Common myeloid progenitor, CD34-positive (primary cell): Measurements from ENCODE around the gene EVA1C.
"Not testable (repeated sequence)": the region's sequence is repeated elsewhere in the genome, so short reads cannot be mapped to it uniquely, and the experiment has no call there.

Experiments used
- CTCF ChIA-PET: fragments of 350-600 bp; sonication (Branson Sonifier 250); formaldehyde crosslinking; loops from one replicate; lab custom pipeline; 2021; ENCODE audit warnings: antibody characterized with exemption; lab: Charles Lee
- POLR2A ChIA-PET: fragments of 350-600 bp; sonication (Branson Sonifier 250); formaldehyde crosslinking; loops from one replicate; lab custom pipeline; 2021; ENCODE audit warnings: antibody characterized with exemption; lab: Charles Lee
- DNase-seq, 3 donors: peaks; one replicate each; pipeline versions ENCODE4 v3.0.0 to v3.0.0-alpha.2; 2013
- H3K27ac ChIP-seq, 2 experiments: 1 replicate in 1 of 2; 2 replicates in 1 of 2; pipeline ENCODE4 v1.7.0; 2013; ENCODE audit warnings: inconsistent platforms in 2 of 2, low read length in 2 of 2, mild to moderate bottlenecking in 2 of 2, low read depth in 1 of 2, moderate library complexity in 1 of 2; ENCODE audit not compliant: severe bottlenecking in 2 of 2, insufficient read depth in 1 of 2, poor library complexity in 1 of 2
- H3K27me3 ChIP-seq, 5 experiments: replicated peaks in 2 of 5; 1 replicate in 3 of 5; 2 replicates in 2 of 5; pipeline versions ENCODE4 v1.6.1 to v1.7.0; 2013; ENCODE audit warnings: low read length in 4 of 5, mild to moderate bottlenecking in 2 of 5, moderate library complexity in 2 of 5, inconsistent platforms in 1 of 5; ENCODE audit not compliant: insufficient read depth in 5 of 5, control insufficient read depth in 4 of 5
- H3K36me3 ChIP-seq, 4 experiments: 1 replicate in 2 of 4; 2 replicates in 2 of 4; pipeline versions ENCODE4 v1.6.1 to v1.7.0; 2013; ENCODE audit warnings: low read length in 3 of 4, control low read depth in 1 of 4, mild to moderate bottlenecking in 1 of 4; ENCODE audit not compliant: control insufficient read depth in 4 of 4, insufficient read depth in 4 of 4
- H3K4me1 ChIP-seq, 4 experiments: 1 replicate in 3 of 4; 2 replicates in 1 of 4; pipeline versions ENCODE4 v1.6.1 to v1.7.1; 2013; ENCODE audit warnings: low read length in 3 of 4, mild to moderate bottlenecking in 3 of 4, control low read depth in 1 of 4, inconsistent platforms in 1 of 4, moderate library complexity in 1 of 4; ENCODE audit not compliant: control insufficient read depth in 4 of 4, insufficient read depth in 4 of 4; ENCODE audit errors: control extremely low read depth in 1 of 4
- H3K4me3 ChIP-seq, 7 experiments: 1 replicate in 4 of 7; 2 replicates in 3 of 7; pipeline versions ENCODE4 v1.5.1 to v1.7.0; 2013; ENCODE audit warnings: mild to moderate bottlenecking in 7 of 7, low read length in 6 of 7, moderate library complexity in 6 of 7, inconsistent platforms in 2 of 7, low read depth in 2 of 7, control low read depth in 1 of 7; ENCODE audit not compliant: insufficient read depth in 4 of 7, control insufficient read depth in 1 of 7; ENCODE audit errors: extremely low read depth in 1 of 7
- H3K9me3 ChIP-seq, 5 experiments: 1 replicate in 4 of 5; 2 replicates in 1 of 5; pipeline versions ENCODE4 v1.6.1 to v1.7.1; 2013; ENCODE audit warnings: low read length in 4 of 5, mild to moderate bottlenecking in 2 of 5, inconsistent platforms in 1 of 5, low read depth in 1 of 5, moderate library complexity in 1 of 5; ENCODE audit not compliant: control insufficient read depth in 4 of 5, insufficient read depth in 2 of 5; ENCODE audit errors: control extremely low read depth in 1 of 5
- WGBS: methylation state at CpG from one replicate; pipeline ENCODE4 v1.1.5; 2013; ENCODE audit not compliant: insufficient coverage; 5-methylcytosine and 5-hydroxymethylcytosine counted together

EVA1C gene

GRCh38 chr21:32457360-32457840 is 44.9 kb downstream of the EVA1C start:
- POLR2A ChIA-PET: no interaction called here
- H3K4me1 ChIP-seq: no peaks in the 10 kb centered on the region
- CTCF ChIA-PET: interaction anchor here (0.8 kb wide), 1 partner anchor 17 kb away, joined by 3 read pairs; no protein-coding TSS in a partner anchor
- H3K36me3 ChIP-seq: peaks cover 0 to 26% (median 2%) of the 10 kb centered on the region in 4 experiments
- H3K4me3 ChIP-seq: no peak overlapping the region
- no peak overlapping the region for H3K27ac ChIP-seq
- no peaks in the 10 kb centered on the region for H3K27me3 ChIP-seq
- no peak for DNase-seq
- WGBS: 93% methylated on average over 7 of the region's 9 CpGs
- H3K9me3 ChIP-seq: peaks cover 0 to 2% (median 0%) of the 10 kb centered on the region in 5 experiments

DNA sequence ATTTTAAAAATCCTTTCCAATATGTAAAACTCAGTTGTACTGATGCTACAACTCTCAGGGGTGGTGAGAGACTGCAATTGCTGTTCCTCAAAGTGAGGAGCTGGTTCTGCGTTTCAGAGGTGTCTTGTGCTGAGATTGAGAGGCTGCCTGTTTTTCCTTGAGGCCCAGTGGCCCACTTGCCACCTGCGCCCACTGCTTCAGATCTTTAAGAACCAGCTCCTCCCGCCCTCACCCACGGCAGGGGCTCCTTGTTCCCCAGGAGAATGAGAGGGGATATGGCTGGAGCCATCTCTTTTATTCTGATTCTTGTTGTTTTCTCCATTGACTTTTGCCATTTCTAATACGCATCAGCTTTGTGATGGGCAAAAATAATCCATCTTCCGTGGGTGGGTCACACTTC is 45.5 kb downstream of the EVA1C start:
- Histone ChIP-seq H3K9me3 (peaks cover 0 to 5% (median 2%) of the 10 kb centered on the region in 5 experiments), H3K4me1 (no peaks in the 10 kb centered on the region), H3K27ac (no peak overlapping the region), H3K27me3 (no peaks in the 10 kb centered on the region), H3K36me3 (peaks cover 0 to 26% (median 2%) of the 10 kb centered on the region in 4 experiments), H3K4me3 (no peak overlapping the region)
- no peak for DNase-seq
- 95% methylated on average over 6 of the region's 6 CpGs for WGBS
- ChIA-PET POLR2A (no interaction called here), CTCF (no interaction called here)

DNA sequence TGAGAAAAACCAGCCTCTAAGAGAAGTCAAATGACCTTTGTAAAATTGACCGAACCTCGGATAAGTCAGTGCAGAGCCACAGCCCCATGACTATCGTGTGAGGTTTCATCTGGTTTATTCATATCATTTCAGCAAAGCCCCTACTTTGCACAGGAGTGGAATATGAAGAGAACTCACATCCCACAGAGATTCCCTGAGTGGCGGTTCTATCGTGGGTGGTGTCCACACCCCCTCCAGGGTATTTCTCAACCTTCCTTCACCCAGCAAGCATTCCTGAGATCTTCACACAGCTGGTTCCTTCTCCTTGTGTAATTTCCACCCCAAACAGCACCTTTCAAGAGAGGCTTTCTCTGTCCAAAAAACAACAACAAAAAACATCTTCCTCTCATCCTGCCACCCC is 47.5 kb downstream of the EVA1C start:
- WGBS: 80% methylated on average over 5 of the region's 5 CpGs
- peaks cover 0 to 5% (median 2%) of the 10 kb centered on the region in 5 experiments for H3K9me3 ChIP-seq
- no peaks in the 10 kb centered on the region for H3K4me1 ChIP-seq
- no peak overlapping the region for H3K4me3 ChIP-seq
- H3K27ac ChIP-seq: no peak overlapping the region
- no peaks in the 10 kb centered on the region for H3K27me3 ChIP-seq
- CTCF ChIA-PET: no interaction called here
- DNase-seq: no peak
- peaks cover 0 to 18% (median 1%) of the 10 kb centered on the region in 4 experiments for H3K36me3 ChIP-seq
- POLR2A ChIA-PET: no interaction called here

DNA sequence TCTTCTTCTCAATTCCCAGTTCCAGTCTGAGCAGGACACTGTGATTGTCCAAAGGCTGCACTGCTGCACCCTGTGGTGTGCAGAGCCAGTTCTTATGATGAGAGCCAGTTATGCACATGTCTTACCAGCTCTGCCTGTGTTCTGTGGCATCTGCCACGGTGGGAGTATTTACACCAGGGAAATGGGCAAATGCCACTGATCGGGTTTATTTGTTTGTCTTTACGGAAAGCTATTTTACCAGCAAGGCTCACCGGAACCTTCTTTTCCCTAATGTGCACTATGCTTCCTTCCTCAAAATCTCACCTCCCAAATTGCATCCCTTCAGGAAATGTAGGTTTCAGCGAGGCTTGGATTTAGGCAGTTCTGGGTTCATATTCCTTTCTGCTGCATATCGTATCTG is 49.0 kb downstream of the EVA1C start:
- DNase-seq: no peak
- CTCF ChIA-PET: no interaction called here
- POLR2A ChIA-PET: no interaction called here
- no peak overlapping the region for H3K27ac ChIP-seq
- no peaks in the 10 kb centered on the region for H3K4me1 ChIP-seq
- H3K27me3 ChIP-seq: no peaks in the 10 kb centered on the region
- H3K9me3 ChIP-seq: peaks cover 0 to 5% (median 2%) of the 10 kb centered on the region in 5 experiments
- no peak overlapping the region for H3K4me3 ChIP-seq
- peaks cover 0 to 19% (median 1%) of the 10 kb centered on the region in 4 experiments for H3K36me3 ChIP-seq
- WGBS: 90% methylated on average over 4 of the region's 6 CpGs

GRCh38 chr21:32462564-32462963 is 50.1 kb downstream of the EVA1C start:
- 100% methylated on average over 1 of the region's 3 CpGs for WGBS
- H3K27me3 ChIP-seq, H3K27ac ChIP-seq, DNase-seq, H3K9me3 ChIP-seq, H3K4me1 ChIP-seq, H3K4me3 ChIP-seq, CTCF ChIA-PET, POLR2A ChIA-PET: not testable (repeated sequence)
- H3K36me3 ChIP-seq: peaks cover 0 to 19% (median under 1%) of the 10 kb centered on the region in 4 experiments

GRCh38 chr21:32463367-32463766 is 50.9 kb downstream of the EVA1C start:
- no peak for DNase-seq
- CTCF ChIA-PET: no interaction called here
- H3K9me3 ChIP-seq: peaks cover 0 to 5% (median 2%) of the 10 kb centered on the region in 5 experiments
- no peaks in the 10 kb centered on the region for H3K4me1 ChIP-seq
- WGBS: no CpG with 5 or more reads among the region's 7 CpGs
- H3K27ac ChIP-seq: no peak overlapping the region
- H3K36me3 ChIP-seq: peaks cover 0 to 19% (median 0%) of the 10 kb centered on the region in 4 experiments
- POLR2A ChIA-PET: interaction anchor here (0.7 kb wide), 1 partner anchor 266 kb away, joined by 3 read pairs; no protein-coding TSS in a partner anchor
- no peaks in the 10 kb centered on the region for H3K27me3 ChIP-seq
- H3K4me3 ChIP-seq: no peak overlapping the region

DNA sequence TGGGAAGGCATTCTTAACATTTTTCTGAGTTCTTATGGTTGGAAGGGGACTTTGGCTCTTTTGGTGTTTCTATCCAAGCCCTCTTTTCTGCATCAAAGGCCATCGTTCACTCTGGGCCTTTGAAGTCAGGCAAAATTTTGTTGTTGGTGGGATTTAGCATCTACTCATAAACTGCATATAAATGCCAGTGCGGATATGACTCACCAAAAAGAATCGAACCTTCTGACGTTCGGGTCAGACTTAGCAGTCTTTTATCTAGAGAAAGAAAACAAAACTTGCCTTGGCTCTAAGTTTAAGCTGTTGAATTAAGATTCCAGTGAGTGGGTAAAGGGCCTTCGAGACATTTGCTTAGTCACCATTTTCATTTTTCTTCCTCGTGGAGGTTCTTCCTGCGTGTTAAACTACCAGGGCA is 51.4 kb downstream of the EVA1C start:
- POLR2A ChIA-PET: interaction anchor here (0.7 kb wide), 1 partner anchor 266 kb away, joined by 3 read pairs; no protein-coding TSS in a partner anchor
- Histone ChIP-seq H3K4me1 (no peaks in the 10 kb centered on the region), H3K4me3 (no peak overlapping the region), H3K36me3 (peaks cover 0 to 19% (median 0%) of the 10 kb centered on the region in 4 experiments), H3K9me3 (peaks cover 0 to 5% (median 2%) of the 10 kb centered on the region in 5 experiments), H3K27me3 (no peaks in the 10 kb centered on the region), H3K27ac (no peak overlapping the region)
- CTCF ChIA-PET: no interaction called here
- WGBS: 99% methylated on average over 6 of the region's 8 CpGs
- no peak for DNase-seq
